ENCODE data around the gene AHCYL2. TPM values are rescaled to one million over a fixed set of nuclear protein-coding genes. Genes with fewer than 3 reads are reported as not detected.

Gene AHCYL2
- total and polyA plus RNA-seq, 2 experiments from 2014 or later, result 7.8 to 29.4 TPM

DNA sequence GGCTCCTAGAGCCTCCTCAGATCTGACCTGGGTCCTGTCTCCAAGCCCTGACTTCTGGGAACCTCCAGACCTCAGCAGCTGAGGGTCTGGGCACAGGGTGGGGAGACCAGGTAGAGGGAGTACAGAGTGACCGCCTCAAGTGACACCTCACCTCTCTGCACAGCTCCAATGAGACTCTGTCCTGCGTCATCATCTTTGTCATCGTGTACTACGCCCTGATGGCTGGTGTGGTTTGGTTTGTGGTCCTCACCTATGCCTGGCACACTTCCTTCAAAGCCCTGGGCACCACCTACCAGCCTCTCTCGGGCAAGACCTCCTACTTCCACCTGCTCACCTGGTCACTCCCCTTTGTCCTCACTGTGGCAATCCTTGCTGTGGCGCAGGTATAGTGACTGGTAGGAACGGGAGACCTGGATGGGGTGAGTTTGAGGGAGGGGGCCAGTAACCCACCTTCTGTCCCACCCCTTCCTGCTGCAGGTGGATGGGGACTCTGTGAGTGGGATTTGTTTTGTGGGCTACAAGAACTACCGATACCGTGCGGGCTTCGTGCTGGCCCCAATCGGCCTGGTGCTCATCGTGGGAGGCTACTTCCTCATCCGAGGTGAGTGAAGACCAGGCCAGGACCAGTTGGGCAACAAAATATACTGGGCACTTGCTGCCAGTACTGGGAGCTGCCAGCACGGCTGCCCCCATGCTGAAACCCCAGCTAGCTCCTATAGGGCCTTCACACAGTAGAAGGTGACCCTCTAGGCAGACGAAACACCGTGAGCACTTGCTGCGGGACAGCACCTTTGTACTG is 18.6 kb upstream of the AHCYL2 start:
- no peak overlapping the region for H3K27ac Mint-ChIP-seq
- H3K27me3 Mint-ChIP-seq (ENCODE audit: insufficient read depth, low read depth, poor library complexity), result peaks cover 5% of the 10 kb centered on the region
- peaks cover 55% of the 10 kb centered on the region for H3K36me3 Mint-ChIP-seq (ENCODE audit: low read depth)
- Histone ChIP-seq H3K27me3 (ENCODE audit: insufficient read depth) (no peaks in the 10 kb centered on the region), H3K4me3 (no peak overlapping the region), H3K9me2 (ENCODE audit: insufficient read depth) (no peaks in the 10 kb centered on the region), H2AFZ (no peak overlapping the region), H3K36me3 (ENCODE audit: insufficient read depth) (no peaks in the 10 kb centered on the region), H3K79me2 (replicated peaks; ENCODE audit: insufficient read depth) (peaks cover 16% of the 10 kb centered on the region), H4K20me1 (replicated peaks; ENCODE audit: insufficient read depth) (0 out of 2 replicates have a peak, but pooled peaks cover 6% of the 10 kb centered on the region), H3K4me1 (ENCODE audit: insufficient read depth) (no peaks in the 10 kb centered on the region), H3F3A (replicated peaks; ENCODE audit: low read depth) (peaks cover 6% of the 10 kb centered on the region; the same call in 1 of the 2 replicates), H3K4me2 (no peak overlapping the region), H3K27ac (ENCODE audit: low read depth) (no peak overlapping the region)
- H3K9me3 Mint-ChIP-seq, result no peaks in the 10 kb centered on the region
- no peak for TF ChIP-seq JUNB (IDR thresholded peaks at IDR 0.05; ENCODE audit: unreplicated experiment)
- TF ChIP-seq, protein P1, sequence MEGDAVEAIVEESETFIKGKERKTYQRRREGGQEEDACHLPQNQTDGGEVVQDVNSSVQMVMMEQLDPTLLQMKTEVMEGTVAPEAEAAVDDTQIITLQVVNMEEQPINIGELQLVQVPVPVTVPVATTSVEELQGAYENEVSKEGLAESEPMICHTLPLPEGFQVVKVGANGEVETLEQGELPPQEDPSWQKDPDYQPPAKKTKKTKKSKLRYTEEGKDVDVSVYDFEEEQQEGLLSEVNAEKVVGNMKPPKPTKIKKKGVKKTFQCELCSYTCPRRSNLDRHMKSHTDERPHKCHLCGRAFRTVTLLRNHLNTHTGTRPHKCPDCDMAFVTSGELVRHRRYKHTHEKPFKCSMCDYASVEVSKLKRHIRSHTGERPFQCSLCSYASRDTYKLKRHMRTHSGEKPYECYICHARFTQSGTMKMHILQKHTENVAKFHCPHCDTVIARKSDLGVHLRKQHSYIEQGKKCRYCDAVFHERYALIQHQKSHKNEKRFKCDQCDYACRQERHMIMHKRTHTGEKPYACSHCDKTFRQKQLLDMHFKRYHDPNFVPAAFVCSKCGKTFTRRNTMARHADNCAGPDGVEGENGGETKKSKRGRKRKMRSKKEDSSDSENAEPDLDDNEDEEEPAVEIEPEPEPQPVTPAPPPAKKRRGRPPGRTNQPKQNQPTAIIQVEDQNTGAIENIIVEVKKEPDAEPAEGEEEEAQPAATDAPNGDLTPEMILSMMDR (conservative IDR thresholded peaks at IDR 0.05; ENCODE audit: low read depth in 2 of 2), result no peak
- TF ChIP-seq, protein P2, sequence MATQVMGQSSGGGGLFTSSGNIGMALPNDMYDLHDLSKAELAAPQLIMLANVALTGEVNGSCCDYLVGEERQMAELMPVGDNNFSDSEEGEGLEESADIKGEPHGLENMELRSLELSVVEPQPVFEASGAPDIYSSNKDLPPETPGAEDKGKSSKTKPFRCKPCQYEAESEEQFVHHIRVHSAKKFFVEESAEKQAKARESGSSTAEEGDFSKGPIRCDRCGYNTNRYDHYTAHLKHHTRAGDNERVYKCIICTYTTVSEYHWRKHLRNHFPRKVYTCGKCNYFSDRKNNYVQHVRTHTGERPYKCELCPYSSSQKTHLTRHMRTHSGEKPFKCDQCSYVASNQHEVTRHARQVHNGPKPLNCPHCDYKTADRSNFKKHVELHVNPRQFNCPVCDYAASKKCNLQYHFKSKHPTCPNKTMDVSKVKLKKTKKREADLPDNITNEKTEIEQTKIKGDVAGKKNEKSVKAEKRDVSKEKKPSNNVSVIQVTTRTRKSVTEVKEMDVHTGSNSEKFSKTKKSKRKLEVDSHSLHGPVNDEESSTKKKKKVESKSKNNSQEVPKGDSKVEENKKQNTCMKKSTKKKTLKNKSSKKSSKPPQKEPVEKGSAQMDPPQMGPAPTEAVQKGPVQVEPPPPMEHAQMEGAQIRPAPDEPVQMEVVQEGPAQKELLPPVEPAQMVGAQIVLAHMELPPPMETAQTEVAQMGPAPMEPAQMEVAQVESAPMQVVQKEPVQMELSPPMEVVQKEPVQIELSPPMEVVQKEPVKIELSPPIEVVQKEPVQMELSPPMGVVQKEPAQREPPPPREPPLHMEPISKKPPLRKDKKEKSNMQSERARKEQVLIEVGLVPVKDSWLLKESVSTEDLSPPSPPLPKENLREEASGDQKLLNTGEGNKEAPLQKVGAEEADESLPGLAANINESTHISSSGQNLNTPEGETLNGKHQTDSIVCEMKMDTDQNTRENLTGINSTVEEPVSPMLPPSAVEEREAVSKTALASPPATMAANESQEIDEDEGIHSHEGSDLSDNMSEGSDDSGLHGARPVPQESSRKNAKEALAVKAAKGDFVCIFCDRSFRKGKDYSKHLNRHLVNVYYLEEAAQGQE (IDR thresholded peaks at IDR 0.05; ENCODE audit: unreplicated experiment), result no peak
- ATAC-seq (no peak), DNase-seq (ENCODE audit: low spot score) (no peak)
- no peak overlapping the region for H3K4me3 Mint-ChIP-seq
- no peaks in the 10 kb centered on the region for H3K4me1 Mint-ChIP-seq

DNA sequence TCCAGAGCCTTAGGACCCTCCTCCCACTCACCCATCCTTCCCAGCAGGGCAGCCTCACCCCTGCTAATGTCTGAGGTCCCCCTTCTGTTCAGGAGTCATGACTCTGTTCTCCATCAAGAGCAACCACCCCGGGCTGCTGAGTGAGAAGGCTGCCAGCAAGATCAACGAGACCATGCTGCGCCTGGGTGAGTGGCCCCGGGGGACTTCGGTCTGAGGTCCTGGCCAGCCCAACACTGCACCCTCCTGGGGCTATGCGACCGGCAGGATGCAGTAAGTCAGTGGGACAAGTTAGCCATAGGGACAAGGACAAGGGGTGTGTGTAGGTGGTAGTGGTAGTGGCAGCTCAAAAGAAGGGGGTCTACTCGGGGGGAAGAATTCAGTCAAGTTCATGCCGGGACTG is 16.2 kb upstream of the AHCYL2 start:
- DNase-seq (ENCODE audit: low spot score) (no peak), ATAC-seq (no peak)
- no peak overlapping the region for H3K4me2 ChIP-seq
- H3K79me2 ChIP-seq (replicated peaks; ENCODE audit: insufficient read depth), result no peaks in the 10 kb centered on the region; the same call in 1 of the 2 replicates
- H3K9me3 Mint-ChIP-seq, result no peaks in the 10 kb centered on the region
- H3K36me3 ChIP-seq (ENCODE audit: insufficient read depth), result no peaks in the 10 kb centered on the region
- no peaks in the 10 kb centered on the region for H3K27me3 ChIP-seq (ENCODE audit: insufficient read depth)
- H3K36me3 Mint-ChIP-seq (ENCODE audit: low read depth), result peaks cover 69% of the 10 kb centered on the region
- H3K27ac ChIP-seq (ENCODE audit: low read depth), result no peak overlapping the region
- TF ChIP-seq ZNF114 (CRISPR knock-in tag; IDR thresholded peaks at IDR 0.05) (no peak), STAT1 (IDR thresholded peaks at IDR 0.05; ENCODE audit: unreplicated experiment) (no peak), JUNB (IDR thresholded peaks at IDR 0.05; ENCODE audit: unreplicated experiment) (no peak), CREB1 (CRISPR knock-in tag; IDR thresholded peaks at IDR 0.05; ENCODE audit: low read depth) (no peak), EZH2phosphoT487 (IDR thresholded peaks at IDR 0.05; ENCODE audit: unreplicated experiment) (no peak), POLR2AphosphoS5 (IDR thresholded peaks at IDR 0.05; ENCODE audit: low read depth) (no peak), ZNF331 (CRISPR knock-in tag; IDR thresholded peaks at IDR 0.05; ENCODE audit: low read depth) (no peak)
- TF ChIP-seq, protein P1 (conservative IDR thresholded peaks at IDR 0.05; ENCODE audit: low read depth in 2 of 2), result no peak; a peak in 1 of 4 replicates
- TF ChIP-seq, protein P2 (IDR thresholded peaks at IDR 0.05; ENCODE audit: unreplicated experiment), result no peak
- no peak overlapping the region for H3K4me3 Mint-ChIP-seq
- H4K20me1 ChIP-seq (replicated peaks; ENCODE audit: insufficient read depth), result no peaks in the 10 kb centered on the region
- no peaks in the 10 kb centered on the region for H3K4me1 Mint-ChIP-seq
- no peak overlapping the region for H2AFZ ChIP-seq
- no peak overlapping the region for H3K27ac Mint-ChIP-seq
- H3K27me3 Mint-ChIP-seq (ENCODE audit: insufficient read depth, low read depth, poor library complexity), result peaks cover 8% of the 10 kb centered on the region
- H3K4me1 ChIP-seq (ENCODE audit: insufficient read depth), result no peaks in the 10 kb centered on the region
- peaks cover 6% of the 10 kb centered on the region; the same call in 1 of the 2 replicates for H3F3A ChIP-seq (replicated peaks; ENCODE audit: low read depth)
- no peaks in the 10 kb centered on the region for H3K9me2 ChIP-seq (ENCODE audit: insufficient read depth)
- H3K4me3 ChIP-seq, result no peak overlapping the region

Measured in GM23338 (cell line).